A549 (cell line): ENCODE results near the gene TBC1D22A. TPM values are rescaled to one million over a fixed set of nuclear protein-coding genes. Genes with fewer than 3 reads are reported as not detected.

Source experiments
- ATAC-seq, 2 experiments: fragments of 200-7000 bp in 1 of 2; fragments of >200 bp in 1 of 2; cut with Nextera tagmentation in 1 of 2; cut with Tn5 transposase in 1 of 2; 3 replicates each; pipeline versions ENCODE4 v1.8.0 to v1.9.1; 2018 to 2020; ENCODE audit warnings: mild to moderate bottlenecking in 1 of 2, moderate library complexity in 1 of 2
- CTCF ChIA-PET: fragments of 300-600 bp; sonication (Branson Sonifier 250); formaldehyde crosslinking; extraction: SDS; loops from one replicate; lab custom pipeline; 2021; ENCODE audit warnings: antibody characterized with exemption, inconsistent platforms; lab: Yijun Ruan, JAX
- POLR2A ChIA-PET: fragments of 350-600 bp; formaldehyde crosslinking; extraction: SDS; loops from one replicate; lab custom pipeline; 2021; ENCODE audit warnings: antibody characterized with exemption, inconsistent platforms; lab: Yijun Ruan, JAX
- DNase-seq, 2 experiments: peaks; one replicate each; pipeline versions ENCODE4 v3.0.0 to v3.0.0-alpha.2; 2011 to 2016; ENCODE audit warnings: low read depth in 1 of 2, low spot score in 1 of 2
- FAIRE-seq: peaks from 2 replicates; lab custom pipeline; 2011; peaks lifted over from hg19 to GRCh38; lab: Jason Lieb, UNC
- H3K27ac ChIP-seq, 2 experiments: fragments of >200 bp; sonication (Bioruptor Twin); formaldehyde crosslinking; 3 replicates each; pipeline ENCODE4 v1.5.1; 2016 to 2017
- H3K4me1 ChIP-seq: fragments of >200 bp; sonication (Bioruptor Twin); formaldehyde crosslinking; 3 replicates; pipeline ENCODE4 v1.6.1; 2016
- H3K4me2 ChIP-seq: fragments of >200 bp; sonication (Bioruptor Twin); formaldehyde crosslinking; 3 replicates; pipeline ENCODE4 v1.6.1; 2016
- H3K4me3 ChIP-seq: fragments of >200 bp; sonication (Bioruptor Twin); formaldehyde crosslinking; 3 replicates; pipeline ENCODE4 v1.5.1; 2016
- H3K9me3 ChIP-seq: fragments of >200 bp; sonication (Bioruptor Twin); formaldehyde crosslinking; 3 replicates; pipeline ENCODE4 v1.6.1; 2016
- CBX2 ChIP-seq: fragments of 200-600 bp; sonication (generic); IDR thresholded peaks from 2 replicates; pipeline ENCODE4 v1.6.1; 2016; ENCODE audit warnings: low read depth, mild to moderate bottlenecking, borderline replicate concordance
- CBX8 ChIP-seq: fragments of 200-600 bp; sonication (generic); IDR thresholded peaks from 2 replicates; pipeline ENCODE4 v1.6.1; 2016
- CEBPB ChIP-seq, 2 experiments: fragments of >200 bp in 1 of 2; sonication (Bioruptor Twin) in 1 of 2; formaldehyde crosslinking in 1 of 2; IDR thresholded peaks; 2 replicates each; pipeline ENCODE4 v1.6.1; 2012 to 2016
- CHD2 ChIP-seq: fragments of 150-350 bp; IDR thresholded peaks from 2 replicates; pipeline ENCODE4 v1.6.1; 2014; ENCODE audit warnings: low read length; ENCODE audit not compliant: partially characterized antibody
- EHF ChIP-seq: fragments of 250-450 bp; sonication (Bioruptor Pico); IDR thresholded peaks from 2 replicates; pipeline ENCODE4 v1.5.0; 2020; ENCODE audit warnings: mild to moderate bottlenecking
- ELK1 ChIP-seq: fragments of 150-350 bp; IDR thresholded peaks from 2 replicates; pipeline ENCODE4 v1.6.1; 2014; ENCODE audit warnings: low read depth, mild to moderate bottlenecking, low read length
- EP300 ChIP-seq, 2 experiments: fragments of >200 bp; sonication (Bioruptor Twin); formaldehyde crosslinking; IDR thresholded peaks; 2 replicates in 1 of 2; 3 replicates in 1 of 2; pipeline ENCODE4 v1.6.1; 2016 to 2017
- HMGXB4 ChIP-seq: fragments of 250-450 bp; sonication (Bioruptor Pico); IDR thresholded peaks from 2 replicates; pipeline ENCODE4 v1.5.0; 2021; ENCODE audit warnings: mild to moderate bottlenecking, moderate library complexity, borderline replicate concordance
- HOXB5 ChIP-seq: fragments of 250-450 bp; sonication (Bioruptor Pico); IDR thresholded peaks from 2 replicates; pipeline ENCODE4 v1.5.0; 2020; ENCODE audit warnings: mild to moderate bottlenecking, moderate library complexity
- JUN ChIP-seq, 2 experiments: fragments of >200 bp; sonication (Bioruptor Twin); formaldehyde crosslinking; IDR thresholded peaks; 2 replicates in 1 of 2; 3 replicates in 1 of 2; pipeline ENCODE4 v1.6.1; 2016 to 2017
- KDM1A ChIP-seq: fragments of 200-600 bp; sonication (generic); IDR thresholded peaks from 2 replicates; pipeline ENCODE4 v1.6.1; 2016; ENCODE audit warnings: low read depth, mild to moderate bottlenecking
- NFE2L2 ChIP-seq: fragments of 150-350 bp; conservative IDR thresholded peaks from 2 replicates; pipeline ENCODE4 v1.6.1; 2014; ENCODE audit warnings: low read length
- PHF8 ChIP-seq: fragments of 200-600 bp; sonication (generic); IDR thresholded peaks from 2 replicates; pipeline ENCODE4 v1.6.1; 2016; ENCODE audit warnings: low read depth, mild to moderate bottlenecking, antibody characterized with exemption, moderate library complexity, borderline replicate concordance
- POLR2AphosphoS2 ChIP-seq: conservative IDR thresholded peaks from 2 replicates; pipeline ENCODE4 v1.6.1; 2012; ENCODE audit warnings: low read length, improper control_type of control experiment, inconsistent platforms
- REST ChIP-seq: fragments of 200-600 bp; sonication (generic); IDR thresholded peaks from 2 replicates; pipeline ENCODE4 v1.6.1; 2016; ENCODE audit warnings: antibody characterized with exemption, mild to moderate bottlenecking, moderate library complexity
- RFX5 ChIP-seq: fragments of 450-650 bp; IDR thresholded peaks from 2 replicates; pipeline ENCODE4 v1.7.1; 2014; ENCODE audit warnings: antibody characterized with exemption, mild to moderate bottlenecking, moderate library complexity
- TP53 ChIP-seq: fragments of 250-450 bp; sonication (Bioruptor Pico); IDR thresholded peaks from 2 replicates; pipeline ENCODE4 v1.5.0; 2021; ENCODE audit warnings: mild to moderate bottlenecking, moderate library complexity
- USF2 ChIP-seq: fragments of 450-650 bp; IDR thresholded peaks from 2 replicates; pipeline ENCODE4 v1.6.1; 2014; ENCODE audit warnings: antibody characterized with exemption
- ZC3H11A ChIP-seq: fragments of 450-650 bp; IDR thresholded peaks from 2 replicates; pipeline ENCODE4 v1.6.1; 2014; ENCODE audit warnings: antibody characterized with exemption, mild to moderate bottlenecking
- ZSCAN20 ChIP-seq: fragments of 250-450 bp; sonication (Bioruptor Pico); IDR thresholded peaks from 2 replicates; pipeline ENCODE4 v1.8.0; 2022; ENCODE audit warnings: mild to moderate bottlenecking, moderate library complexity
- WGBS: methylation state at CpG from one replicate; pipeline ENCODE4 v1.1.6; 2017; ENCODE audit errors: missing lambda C conversion rate; 5-methylcytosine and 5-hydroxymethylcytosine counted together
- polyA plus RNA-seq, 4 experiments: library from polyadenylated mRNA; depleted of rRNA in 3 of 4; stranded (reverse); fragments of >200 nt; fragmentation: RNase III in 1 of 4; extraction: RNeasy Plus Mini Kit Qiagen cat#74134 plus additional on column Dnase treatment in 1 of 4; gene quantifications; 2 replicates in 3 of 4; 3 replicates in 1 of 4; pipeline ENCODE4 v1.2.3, GENCODE V29; 2011 to 2017

TBC1D22A gene
- polyA plus RNA-seq, 2 of the 4 experiments (the other 2 are of a cell fraction), result 8.9 to 10.8 TPM

- WGBS, result 93% methylated on average over 11 of the region's 11 CpGs
- ChIA-PET POLR2A (no interaction called here), CTCF (no interaction called here)
- H3K4me3 ChIP-seq, result no peak overlapping the region
- no peaks in the 10 kb centered on the region for H3K4me1 ChIP-seq
- ATAC-seq (no peak), DNase-seq (no peak), FAIRE-seq (no peak)
- no peak overlapping the region for H3K27ac ChIP-seq
- TF ChIP-seq HMGXB4 (CRISPR knock-in tag), result no peak
- no peak overlapping the region for H3K4me2 ChIP-seq
- no peaks in the 10 kb centered on the region for H3K9me3 ChIP-seq
Measured at GRCh38 chr22:47000256-47000655, 237.8 kb downstream of the TBC1D22A start.

- 91% methylated on average over 4 of the region's 4 CpGs for WGBS
- POLR2A ChIA-PET, result no interaction called here
- FAIRE-seq (no peak), ATAC-seq (no peak), DNase-seq (no peak)
- CTCF ChIA-PET, result no interaction called here
- Histone ChIP-seq H3K4me2 (no peak overlapping the region), H3K9me3 (no peaks in the 10 kb centered on the region), H3K27ac (no peak overlapping the region), H3K4me1 (no peaks in the 10 kb centered on the region)
- no peak for TF ChIP-seq REST
- no peak for TF ChIP-seq KDM1A
- TF ChIP-seq CBX8, result no peak
- no peak for TF ChIP-seq JUN (IDR thresholded peaks at IDR 0.05)
- no peak for TF ChIP-seq ZC3H11A
- no peak for TF ChIP-seq PHF8
- no peak for TF ChIP-seq EHF (CRISPR knock-in tag)
- TF ChIP-seq ZSCAN20 (CRISPR knock-in tag), result no peak
- TF ChIP-seq RFX5, result no peak
- no peak for TF ChIP-seq POLR2AphosphoS2
- TF ChIP-seq HOXB5 (CRISPR knock-in tag), result no peak
- TF ChIP-seq NFE2L2, result no peak
- TF ChIP-seq CBX2, result no peak
- TF ChIP-seq TP53, result no peak
- no peak for TF ChIP-seq USF2
- TF ChIP-seq CEBPB (IDR thresholded peaks at IDR 0.05), result no peak
- no peak for TF ChIP-seq CHD2
- no peak for TF ChIP-seq EP300 (IDR thresholded peaks at IDR 0.05)
- no peak for TF ChIP-seq ELK1
- TF ChIP-seq, all 56 proteins: peak for 0
- H3K4me3 ChIP-seq, result no peak overlapping the region
Measured at GRCh38 chr22:47000888-47001287, 238.4 kb downstream of the TBC1D22A start.
